HT1080 (cell line): ENCODE measurements around the gene CHST11. TPM values are rescaled to one million over a fixed set of nuclear protein-coding genes. Genes with fewer than 3 reads are reported as not detected.

Experiments
- DNase-seq: peaks from one replicate; pipeline ENCODE4 v3.0.0-alpha.2; 2015; ENCODE audit warnings: low read depth
- total RNA-seq: library from RNA; depleted of rRNA; stranded (reverse); fragments of >200 nt; shearing (Covaris generic); gene quantifications from 2 replicates; pipeline ENCODE4 v1.2.3, GENCODE V29; 2014

CHST11 gene
- total RNA-seq, 1 experiment from 2014 or later: 54.3 TPM

- no peak for DNase-seq
Observed at GRCh38 chr12:104670439-104671408, 214.0 kb downstream of the CHST11 start.

- DNase-seq: peak; percentile 95
Observed at GRCh38 chr12:104671409-104672095, 214.8 kb downstream of the CHST11 start.

- DNase-seq: no peak
Observed at GRCh38 chr12:104672096-104672445, 215.3 kb downstream of the CHST11 start.

GRCh38 chr12:104672501-104673265 lies 215.9 kb downstream of the CHST11 start:
- DNase-seq: peak; percentile 78

GRCh38 chr12:104673294-104673693 lies 216.5 kb downstream of the CHST11 start:
- no peak for DNase-seq

- no peak for DNase-seq
Observed at GRCh38 chr12:104673696-104674482, 217.1 kb downstream of the CHST11 start.

GRCh38 chr12:104676636-104677035 lies 219.9 kb downstream of the CHST11 start:
- no peak for DNase-seq

- no peak for DNase-seq
Observed at GRCh38 chr12:104677441-104678089, 220.8 kb downstream of the CHST11 start.

- DNase-seq: no peak
Observed at GRCh38 chr12:104680070-104680469, 223.3 kb downstream of the CHST11 start.

- DNase-seq: no peak
Observed at GRCh38 chr12:104680491-104680890, 223.7 kb downstream of the CHST11 start.

- no peak for DNase-seq
Observed at GRCh38 chr12:104681012-104681690, 224.4 kb downstream of the CHST11 start.

GRCh38 chr12:104682790-104683279 lies 226.1 kb downstream of the CHST11 start:
- DNase-seq: no peak

- no peak for DNase-seq
Observed at GRCh38 chr12:104683831-104684503, 227.2 kb downstream of the CHST11 start.

- DNase-seq: no peak
Observed at GRCh38 chr12:104684884-104685283, 228.1 kb downstream of the CHST11 start.

- DNase-seq: no peak
Observed at GRCh38 chr12:104685366-104685765, 228.6 kb downstream of the CHST11 start.

- DNase-seq: peak; percentile 59
Observed at GRCh38 chr12:104686196-104686595, 229.4 kb downstream of the CHST11 start.

GRCh38 chr12:104687823-104688573 lies 231.2 kb downstream of the CHST11 start:
- DNase-seq: no peak

GRCh38 chr12:104689635-104690034 lies 232.9 kb downstream of the CHST11 start:
- DNase-seq: no peak
